Stimulated activated CD8-positive, alpha-beta memory T cell treated with anti-CD3 and anti-CD28 coated beads, Interleukin-7, amount 100 ng/mL, for 1 hour (primary cell): ENCODE data around the gene NAPEPLD.
A peak's percentile ranks its signal among the peaks of the same experiment; 100 is the strongest.
"Not testable (repeated sequence)": the region's sequence is repeated elsewhere in the genome, so short reads cannot be mapped to it uniquely, and the experiment has no call there.

Experiments used
- DNase-seq, 2 donors: peaks; one replicate each; pipeline ENCODE4 v3.0.0-alpha.2; 2020; ENCODE audit warnings: low read depth in 2 of 2

NAPEPLD gene

GRCh38 chr7:103148994-103149807 is at the start of gene NAPEPLD:
Gene NAPEPLD (minus strand): TSS chr7:103149099. CDS start chr7:103128776, 20,323 bp downstream.
- DNase-seq = peak; percentile 27 to 39

- not testable (repeated sequence) for DNase-seq
Observed at GRCh38 chr7:103198079-103198478, 49.2 kb upstream of the NAPEPLD start.

- not testable (repeated sequence) for DNase-seq
Observed at GRCh38 chr7:103195364-103195763, 46.5 kb upstream of the NAPEPLD start.

GRCh38 chr7:103172415-103173146 is 23.7 kb upstream of the NAPEPLD start:
- not testable (repeated sequence) for DNase-seq

GRCh38 chr7:103171695-103172414 is 23.0 kb upstream of the NAPEPLD start:
- DNase-seq = not testable (repeated sequence)

- not testable (repeated sequence) for DNase-seq
Observed at GRCh38 chr7:103166921-103167544, 18.1 kb upstream of the NAPEPLD start.

GRCh38 chr7:103163087-103163825 is 14.4 kb upstream of the NAPEPLD start:
- DNase-seq = not testable (repeated sequence)

- DNase-seq = not testable (repeated sequence)
Observed at GRCh38 chr7:103162641-103163040, 13.7 kb upstream of the NAPEPLD start.

GRCh38 chr7:103161998-103162616 is 13.2 kb upstream of the NAPEPLD start:
- not testable (repeated sequence) for DNase-seq

- DNase-seq = not testable (repeated sequence)
Observed at GRCh38 chr7:103159072-103159471, 10.2 kb upstream of the NAPEPLD start.

GRCh38 chr7:103155331-103156024 is 6.6 kb upstream of the NAPEPLD start:
- DNase-seq = not testable (repeated sequence)

GRCh38 chr7:103154042-103154441 is 5.1 kb upstream of the NAPEPLD start:
- DNase-seq = no peak

GRCh38 chr7:103152744-103153617 is 4.1 kb upstream of the NAPEPLD start:
- not testable (repeated sequence) for DNase-seq

GRCh38 chr7:103151993-103152676 is 3.2 kb upstream of the NAPEPLD start:
- not testable (repeated sequence) for DNase-seq

- no peak for DNase-seq
Observed at GRCh38 chr7:103150192-103150591, 1.3 kb upstream of the NAPEPLD start.

GRCh38 chr7:103149808-103150180 is 895 bp upstream of the NAPEPLD start:
- DNase-seq = no peak

- DNase-seq = no peak
Observed at GRCh38 chr7:103148131-103148993, 537 bp downstream of the NAPEPLD start.
